ENCODE measurements around the gene ATP1A2.

ATP1A2 gene

GRCh38 chr1:160146107-160146506, 30.5 kb downstream of the ATP1A2 start:
- no peak for DNase-seq (ENCODE audit: low read depth)

- no peak for DNase-seq (ENCODE audit: low read depth)
These were observed 32.6 kb downstream of the ATP1A2 start for GRCh38 chr1:160148121-160148520.

- no peak for DNase-seq (ENCODE audit: low read depth)
These were observed 33.7 kb downstream of the ATP1A2 start for GRCh38 chr1:160149233-160149632.

GRCh38 chr1:160149716-160150115, 34.2 kb downstream of the ATP1A2 start:
- no peak for DNase-seq (ENCODE audit: low read depth)

GRCh38 chr1:160151303-160151702, 35.7 kb downstream of the ATP1A2 start, which contains the start of gene ATP1A4:
Gene ATP1A4, plus strand, starts transcription at chr1:160151603. Its CDS starts 438 bp downstream, at chr1:160152041.
- no peak for DNase-seq (ENCODE audit: low read depth)

GRCh38 chr1:160154790-160155189, 39.2 kb downstream of the ATP1A2 start:
- DNase-seq (ENCODE audit: low read depth) = no peak

- DNase-seq (ENCODE audit: low read depth) = no peak
These were observed 40.8 kb downstream of the ATP1A2 start for GRCh38 chr1:160156361-160156760.

GRCh38 chr1:160157174-160157573, 41.6 kb downstream of the ATP1A2 start:
- DNase-seq (ENCODE audit: low read depth) = no peak

GRCh38 chr1:160158031-160158430, 42.5 kb downstream of the ATP1A2 start:
- no peak for DNase-seq (ENCODE audit: low read depth)

GRCh38 chr1:160158534-160158933, 43.0 kb downstream of the ATP1A2 start:
- no peak for DNase-seq (ENCODE audit: low read depth)

- DNase-seq (ENCODE audit: low read depth) = no peak
These were observed 44.3 kb downstream of the ATP1A2 start for GRCh38 chr1:160159846-160160245.

- no peak for DNase-seq (ENCODE audit: low read depth)
These were observed 46.6 kb downstream of the ATP1A2 start for GRCh38 chr1:160161965-160162705.

- no peak for DNase-seq (ENCODE audit: low read depth)
These were observed 47.4 kb downstream of the ATP1A2 start for GRCh38 chr1:160162931-160163330.

GRCh38 chr1:160163615-160164014, 48.1 kb downstream of the ATP1A2 start:
- no peak for DNase-seq (ENCODE audit: low read depth)

GRCh38 chr1:160164121-160164520, 48.6 kb downstream of the ATP1A2 start:
- DNase-seq (ENCODE audit: low read depth) = no peak

- DNase-seq (ENCODE audit: low read depth) = no peak
These were observed 50.8 kb downstream of the ATP1A2 start for GRCh38 chr1:160166166-160166868.

GRCh38 chr1:160167056-160167455, 51.5 kb downstream of the ATP1A2 start:
- no peak for DNase-seq (ENCODE audit: low read depth)

- DNase-seq (ENCODE audit: low read depth) = no peak
These were observed 52.0 kb downstream of the ATP1A2 start for GRCh38 chr1:160167580-160167979.

- no peak for DNase-seq (ENCODE audit: low read depth)
These were observed 52.5 kb downstream of the ATP1A2 start for GRCh38 chr1:160168016-160168415.

GRCh38 chr1:160168609-160169369, 53.2 kb downstream of the ATP1A2 start:
- no peak for DNase-seq (ENCODE audit: low read depth)

GRCh38 chr1:160169553-160170399, 54.2 kb downstream of the ATP1A2 start:
- DNase-seq (ENCODE audit: low read depth) = no peak

- DNase-seq (ENCODE audit: low read depth) = no peak
These were observed 55.8 kb downstream of the ATP1A2 start for GRCh38 chr1:160171354-160171753.
